Measurements from ENCODE around the gene PINLYP.
"Not testable (repeated sequence)": the region's sequence is repeated elsewhere in the genome, so short reads cannot be mapped to it uniquely, and the experiment has no call there.

PINLYP gene

DNA sequence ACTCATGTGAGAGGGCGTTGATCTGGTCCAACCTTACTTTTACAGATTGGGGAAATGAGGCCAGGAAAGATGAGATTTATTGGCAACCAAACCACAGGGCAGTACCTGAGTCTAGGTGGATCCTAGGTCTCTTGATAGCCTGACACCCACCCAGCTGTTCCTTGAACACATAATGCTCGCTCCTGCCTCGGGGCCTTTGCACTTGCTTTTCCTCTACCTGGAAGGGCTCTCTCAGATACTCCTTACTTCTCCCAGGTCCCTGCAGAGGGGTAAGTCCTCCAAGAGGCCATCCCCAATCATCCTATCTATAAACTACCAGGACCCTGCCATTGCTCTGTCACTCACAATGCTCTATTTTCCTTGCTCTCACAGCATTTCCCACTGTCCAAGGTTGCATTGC lies 35.2 kb upstream of the PINLYP start:
- no peak overlapping the region for H3K4me3 Mint-ChIP-seq
- H3K9me3 Mint-ChIP-seq = peaks cover 0 to 3% of the 10 kb centered on the region in 2 donors
- H3K36me3 Mint-ChIP-seq (ENCODE audit: insufficient read depth) = peaks cover 18% of the 10 kb centered on the region
- H3K27ac Mint-ChIP-seq = peak overlapping the region in 1 of 2 donors; percentile 20
- H3K4me1 Mint-ChIP-seq (ENCODE audit: low read depth in 2 of 2) = peaks cover 2 to 4% of the 10 kb centered on the region in 2 donors
- no peak for DNase-seq
- H3K27me3 Mint-ChIP-seq = no peaks in the 10 kb centered on the region
- no peak for ATAC-seq (replicated peaks)

DNA sequence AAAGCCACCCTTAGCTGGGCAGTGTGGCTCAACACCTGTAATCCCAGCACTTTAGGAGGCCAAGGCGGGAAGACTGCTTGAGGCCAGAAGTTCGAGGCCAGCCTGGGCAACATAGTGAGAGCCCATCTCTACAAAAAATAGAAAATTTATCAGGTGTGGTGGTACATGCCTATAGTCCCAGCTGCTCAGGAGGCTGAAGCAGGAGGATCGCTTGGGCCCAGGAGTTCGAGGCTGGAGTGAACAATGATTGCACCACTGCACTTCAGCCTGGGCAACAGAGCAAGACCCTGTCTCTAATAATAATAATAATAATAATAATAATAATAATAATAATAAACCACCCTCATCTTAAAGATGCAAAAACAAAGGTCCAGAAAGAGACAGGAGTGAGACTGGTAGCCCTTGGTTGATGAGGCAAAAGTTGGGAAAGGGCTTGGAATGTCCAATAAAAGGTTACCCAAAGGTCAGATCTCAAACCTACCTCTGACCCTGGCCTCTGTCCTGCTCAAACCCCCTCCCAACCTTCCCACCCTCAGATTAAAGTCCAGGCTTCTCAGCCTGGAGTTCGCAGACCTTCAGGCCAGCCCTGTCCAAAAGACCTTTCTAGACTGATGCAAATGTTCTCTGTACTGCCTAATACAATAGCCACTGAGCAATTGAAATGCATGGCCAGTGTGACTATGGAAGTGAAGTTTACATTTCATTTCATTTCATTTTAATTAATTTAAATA lies 33.5 kb upstream of the PINLYP start:
- peaks cover 0 to 3% of the 10 kb centered on the region in 2 donors for H3K9me3 Mint-ChIP-seq

DNA sequence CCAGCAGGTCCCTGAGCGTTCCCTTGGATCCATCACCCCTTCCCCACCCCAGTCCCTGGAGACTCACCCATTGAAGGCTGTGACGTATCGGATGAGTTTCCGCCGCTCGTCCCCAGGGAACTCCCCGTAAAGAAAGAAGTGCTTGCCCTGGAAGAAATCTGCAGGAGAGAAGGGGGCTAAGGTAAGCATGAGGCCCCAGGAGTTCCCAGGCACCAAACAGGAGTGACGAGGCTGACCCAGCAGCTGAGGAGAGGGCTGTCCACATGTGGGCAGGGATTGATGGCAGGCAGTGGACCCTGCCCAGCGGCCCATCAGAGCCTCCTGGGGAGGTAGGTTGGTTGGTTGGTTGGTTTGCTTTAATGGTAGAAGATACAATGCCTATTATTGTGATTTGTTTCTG lies 31.5 kb upstream of the PINLYP start:
- Mint-ChIP-seq H3K9me3 (peaks cover 0 to 2% of the 10 kb centered on the region in 2 donors), H3K4me1 (ENCODE audit: low read depth in 2 of 2) (peaks cover 0 to 3% of the 10 kb centered on the region in 2 donors), H3K36me3 (ENCODE audit: insufficient read depth) (peaks cover 11% of the 10 kb centered on the region), H3K27ac (peak overlapping the region in 1 of 2 donors; percentile 69), H3K4me3 (no peak overlapping the region), H3K27me3 (no peaks in the 10 kb centered on the region)
- ATAC-seq (replicated peaks) (no peak), DNase-seq (no peak)

More for the DNA sequence above, 33.5 kb upstream of the PINLYP start:
- no peak for DNase-seq
- H3K4me3 Mint-ChIP-seq = no peak overlapping the region
- no peak for ATAC-seq (replicated peaks)
- H3K27ac Mint-ChIP-seq = no peak overlapping the region
- no peaks in the 10 kb centered on the region for H3K27me3 Mint-ChIP-seq
- H3K4me1 Mint-ChIP-seq (ENCODE audit: low read depth in 2 of 2) = peaks cover 0 to 3% of the 10 kb centered on the region in 2 donors
- H3K36me3 Mint-ChIP-seq (ENCODE audit: insufficient read depth) = peaks cover 15% of the 10 kb centered on the region

DNA sequence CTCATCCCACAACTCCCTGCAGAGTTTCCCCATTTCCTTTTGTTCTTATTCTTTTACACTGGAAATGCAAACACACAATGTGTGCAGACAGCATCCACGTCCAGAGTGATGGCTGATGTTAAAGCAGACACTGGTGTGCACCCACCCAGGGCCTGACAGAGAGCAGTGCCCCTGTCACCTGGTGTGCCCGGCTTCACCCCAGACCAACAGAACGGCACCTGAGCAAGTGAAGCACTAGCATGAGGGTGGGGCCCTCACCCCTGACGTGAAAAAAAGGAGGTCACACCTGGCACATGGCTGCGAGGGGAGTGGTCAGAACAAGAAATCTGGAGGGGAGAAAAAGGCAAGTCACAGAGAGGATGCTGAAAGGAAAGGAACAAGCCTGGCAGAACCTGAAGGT lies 30.3 kb upstream of the PINLYP start:
- Mint-ChIP-seq H3K4me1 (ENCODE audit: low read depth in 2 of 2) (peaks cover 0 to 3% of the 10 kb centered on the region in 2 donors), H3K9me3 (no peaks in the 10 kb centered on the region), H3K27ac (peak overlapping the region; percentile 64 to 87), H3K4me3 (no peak overlapping the region), H3K27me3 (no peaks in the 10 kb centered on the region), H3K36me3 (ENCODE audit: insufficient read depth) (peaks cover 16% of the 10 kb centered on the region)
- ATAC-seq (replicated peaks) = no peak
- DNase-seq = no peak

DNA sequence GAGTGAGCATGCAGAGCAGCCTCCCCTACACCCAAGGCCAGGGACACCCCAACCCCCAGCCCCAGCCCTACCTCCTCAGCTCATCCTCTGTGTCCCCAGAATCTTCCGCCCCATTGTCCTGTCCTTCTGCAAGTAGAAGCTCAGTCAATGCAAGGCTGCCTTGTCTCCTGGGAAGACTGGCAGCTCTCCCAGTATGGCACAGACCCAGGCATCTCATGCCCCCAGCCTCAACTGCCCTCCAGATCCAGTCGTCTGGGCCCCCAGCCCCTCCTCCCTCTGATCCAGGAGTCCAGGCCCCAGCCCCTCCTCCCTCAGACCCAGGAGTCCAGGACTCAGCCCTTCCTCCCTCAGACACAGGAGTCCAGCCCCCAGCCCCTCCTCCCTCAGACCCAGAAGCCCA lies 29.6 kb upstream of the PINLYP start:
- peaks cover 0 to 3% of the 10 kb centered on the region in 2 donors for H3K4me1 Mint-ChIP-seq (ENCODE audit: low read depth in 2 of 2)

DNA sequence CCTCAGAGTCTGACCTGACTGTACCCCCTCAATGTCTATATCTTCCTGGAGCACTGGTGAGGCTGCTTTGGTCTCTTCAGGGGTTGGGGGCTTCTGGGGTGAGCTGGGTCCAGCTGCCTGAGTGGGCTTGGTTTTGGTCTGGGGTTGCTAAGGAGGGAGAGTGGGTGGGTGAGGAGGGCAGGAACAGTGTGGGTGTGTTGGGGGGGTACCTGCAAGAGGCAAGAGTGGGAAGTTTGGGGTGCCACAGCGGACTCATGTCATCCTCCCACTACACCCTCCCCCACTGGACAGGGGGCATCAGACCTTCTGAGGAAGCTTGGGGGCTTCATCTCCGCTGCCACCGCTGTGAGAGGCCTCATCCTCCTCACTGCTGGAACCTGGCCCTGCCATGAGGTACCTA lies 29.0 kb upstream of the PINLYP start:
- no peaks in the 10 kb centered on the region for H3K27me3 Mint-ChIP-seq
- no peak for DNase-seq
- H3K4me3 Mint-ChIP-seq = no peak overlapping the region

More for the DNA sequence above, 29.6 kb upstream of the PINLYP start:
- H3K4me3 Mint-ChIP-seq = no peak overlapping the region
- H3K27ac Mint-ChIP-seq = peak overlapping the region in 1 of 2 donors; percentile 87
- H3K36me3 Mint-ChIP-seq (ENCODE audit: insufficient read depth) = peaks cover 22% of the 10 kb centered on the region
- no peaks in the 10 kb centered on the region for H3K9me3 Mint-ChIP-seq
- no peak for DNase-seq
- no peak for ATAC-seq (replicated peaks)
- no peaks in the 10 kb centered on the region for H3K27me3 Mint-ChIP-seq

DNA sequence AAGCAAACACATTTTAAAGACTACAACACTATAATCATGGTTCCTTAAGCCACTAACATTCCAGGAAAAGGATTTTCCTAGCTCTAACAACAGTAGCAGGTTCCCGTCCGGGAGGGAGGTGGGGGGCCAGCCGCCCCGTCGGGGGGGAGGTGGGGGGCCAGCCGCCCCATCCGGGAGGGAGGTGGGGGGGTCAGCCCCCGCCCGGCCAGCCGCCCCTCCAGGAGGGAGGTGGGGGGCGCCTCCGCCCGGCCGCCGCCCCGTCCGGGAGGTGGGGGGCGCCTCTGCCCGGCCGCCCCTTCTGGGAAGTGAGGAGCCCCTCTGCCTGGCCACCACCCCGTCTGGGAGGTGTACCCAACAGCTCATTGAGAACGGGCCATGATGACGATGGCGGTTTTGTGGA lies 27.7 kb upstream of the PINLYP start:
- not testable (repeated sequence) for H3K4me3 Mint-ChIP-seq; ATAC-seq (replicated peaks); H3K27me3 Mint-ChIP-seq; H3K9me3 Mint-ChIP-seq; DNase-seq; H3K4me1 Mint-ChIP-seq (ENCODE audit: low read depth in 2 of 2)
- peaks cover 25% of the 10 kb centered on the region for H3K36me3 Mint-ChIP-seq (ENCODE audit: insufficient read depth)
- peak overlapping the region in 1 of 2 donors; percentile 74 for H3K27ac Mint-ChIP-seq

More for the DNA sequence above, 29.0 kb upstream of the PINLYP start:
- H3K27ac Mint-ChIP-seq = peak overlapping the region; percentile 74 to 87
- ATAC-seq (replicated peaks) = no peak
- H3K36me3 Mint-ChIP-seq (ENCODE audit: insufficient read depth) = peaks cover 22% of the 10 kb centered on the region
- H3K9me3 Mint-ChIP-seq = no peaks in the 10 kb centered on the region
- peaks cover 0 to 5% of the 10 kb centered on the region in 2 donors for H3K4me1 Mint-ChIP-seq (ENCODE audit: low read depth in 2 of 2)

DNA sequence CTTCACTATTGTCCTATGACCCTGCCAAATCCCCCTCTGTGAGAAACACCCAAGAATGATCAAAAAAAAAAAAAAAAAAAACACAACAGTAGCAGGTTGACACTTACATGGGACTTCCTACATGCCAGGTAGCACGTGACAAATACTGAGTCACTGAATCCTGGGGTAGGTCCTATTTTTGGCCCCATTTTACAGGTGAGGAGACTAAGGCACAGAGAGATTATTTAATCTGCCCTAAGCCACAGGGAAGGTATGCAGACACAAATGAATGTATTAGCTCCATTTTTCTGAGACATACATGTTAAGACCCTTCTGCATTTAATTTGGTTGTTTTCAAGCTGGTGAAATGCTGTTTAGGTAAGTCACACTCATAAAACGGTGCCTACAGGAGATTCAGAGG lies 26.9 kb upstream of the PINLYP start:
- Mint-ChIP-seq H3K4me3 (no peak overlapping the region), H3K27ac (no peak overlapping the region), H3K27me3 (no peaks in the 10 kb centered on the region), H3K36me3 (ENCODE audit: insufficient read depth) (peaks cover 24% of the 10 kb centered on the region), H3K4me1 (ENCODE audit: low read depth in 2 of 2) (peaks cover 0 to 8% of the 10 kb centered on the region in 2 donors), H3K9me3 (no peaks in the 10 kb centered on the region)
- DNase-seq (no peak), ATAC-seq (replicated peaks) (no peak)

DNA sequence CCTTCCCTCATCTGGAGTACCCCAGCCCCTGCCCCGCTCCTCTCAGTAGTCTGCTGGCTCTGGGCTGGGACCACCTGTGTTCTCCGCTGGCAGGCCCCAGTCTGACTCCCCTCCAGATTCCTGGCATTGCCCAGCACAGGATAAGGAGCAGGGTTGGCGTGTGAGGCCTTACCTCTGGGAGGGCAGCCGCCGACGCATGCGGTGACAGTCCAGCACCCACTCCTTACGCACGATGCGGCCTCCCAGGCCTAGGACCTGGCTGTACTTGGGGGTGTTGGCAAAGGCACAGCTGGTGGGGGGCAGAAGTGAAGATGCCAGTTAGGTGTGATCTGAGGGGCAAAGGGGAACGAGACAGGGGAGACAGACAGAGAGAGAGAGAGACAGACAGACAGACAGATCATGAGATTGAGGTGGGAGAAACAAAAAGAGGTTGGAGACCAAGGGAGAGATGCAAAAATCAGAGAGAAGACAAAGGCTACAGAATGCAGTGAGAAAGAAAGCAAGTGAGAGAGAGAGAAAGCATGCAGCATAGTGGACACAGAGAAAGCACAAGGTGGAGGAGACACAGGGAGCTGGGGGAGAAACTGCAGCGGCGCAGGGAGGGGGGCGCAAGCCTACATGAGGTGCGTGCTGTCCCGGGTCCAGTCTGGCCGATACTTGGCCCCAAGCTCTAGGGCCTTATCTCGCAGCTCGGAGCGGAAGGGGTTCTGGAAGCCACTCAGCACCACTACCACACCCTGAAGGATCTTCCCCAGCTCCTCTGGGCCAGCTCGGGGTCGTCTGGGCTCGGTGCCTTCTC lies 24.0 kb upstream of the PINLYP start:
- no peak for ATAC-seq (replicated peaks)
- Mint-ChIP-seq H3K36me3 (ENCODE audit: insufficient read depth) (peaks cover 26% of the 10 kb centered on the region), H3K9me3 (no peaks in the 10 kb centered on the region), H3K27ac (peak overlapping the region; percentile 64 to 80), H3K4me3 (no peak overlapping the region), H3K4me1 (ENCODE audit: low read depth in 2 of 2) (peaks cover 8 to 14% of the 10 kb centered on the region in 2 donors), H3K27me3 (no peaks in the 10 kb centered on the region)
- DNase-seq = no peak

DNA sequence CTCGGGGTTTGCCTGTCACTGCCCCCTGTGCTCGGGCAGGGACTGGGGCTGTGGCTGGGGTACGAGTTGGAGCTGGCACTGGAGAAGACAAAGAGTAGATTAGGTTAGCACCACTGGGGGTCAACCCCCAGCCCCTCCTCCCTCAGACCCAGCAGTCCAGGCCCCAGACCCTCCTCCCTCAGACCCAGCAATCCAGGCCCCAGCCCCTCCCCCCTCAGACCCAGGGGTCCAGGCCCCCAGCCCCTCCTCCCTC lies 23.5 kb upstream of the PINLYP start:
- Mint-ChIP-seq H3K4me1 (ENCODE audit: low read depth in 2 of 2) (peaks cover 8 to 14% of the 10 kb centered on the region in 2 donors), H3K4me3 (no peak overlapping the region), H3K36me3 (ENCODE audit: insufficient read depth) (peaks cover 29% of the 10 kb centered on the region), H3K9me3 (no peaks in the 10 kb centered on the region), H3K27ac (peak overlapping the region in 1 of 2 donors; percentile 80), H3K27me3 (no peaks in the 10 kb centered on the region)
- DNase-seq = no peak
- ATAC-seq (replicated peaks) = no peak

DNA sequence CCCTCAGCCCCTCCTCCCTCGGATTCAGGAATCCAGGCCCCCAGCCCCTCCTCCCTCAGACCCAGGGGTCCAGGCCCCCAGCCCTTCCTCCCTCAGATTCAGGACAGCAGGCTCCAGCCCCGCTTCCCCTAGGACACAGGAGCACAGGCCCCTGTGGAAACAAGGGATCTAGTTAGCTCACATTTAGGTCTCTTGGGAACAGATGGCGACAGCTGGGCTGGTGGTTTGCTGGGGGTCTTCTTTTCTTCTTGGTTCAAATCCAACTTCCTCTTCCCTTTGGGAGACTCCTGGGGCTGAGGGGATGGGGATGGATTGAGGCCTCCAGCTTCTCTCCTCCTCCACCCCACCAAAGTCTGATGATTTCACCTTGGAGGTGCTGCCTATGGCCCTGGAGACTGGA lies 23.0 kb upstream of the PINLYP start:
- H3K27ac Mint-ChIP-seq = peak overlapping the region; percentile 73 to 75
- H3K36me3 Mint-ChIP-seq (ENCODE audit: insufficient read depth) = peaks cover 29% of the 10 kb centered on the region
- H3K4me1 Mint-ChIP-seq (ENCODE audit: low read depth in 2 of 2) = peaks cover 8 to 14% of the 10 kb centered on the region in 2 donors
- DNase-seq (no peak), ATAC-seq (replicated peaks) (no peak)
- no peak overlapping the region for H3K4me3 Mint-ChIP-seq
- no peaks in the 10 kb centered on the region for H3K9me3 Mint-ChIP-seq
- no peaks in the 10 kb centered on the region for H3K27me3 Mint-ChIP-seq

DNA sequence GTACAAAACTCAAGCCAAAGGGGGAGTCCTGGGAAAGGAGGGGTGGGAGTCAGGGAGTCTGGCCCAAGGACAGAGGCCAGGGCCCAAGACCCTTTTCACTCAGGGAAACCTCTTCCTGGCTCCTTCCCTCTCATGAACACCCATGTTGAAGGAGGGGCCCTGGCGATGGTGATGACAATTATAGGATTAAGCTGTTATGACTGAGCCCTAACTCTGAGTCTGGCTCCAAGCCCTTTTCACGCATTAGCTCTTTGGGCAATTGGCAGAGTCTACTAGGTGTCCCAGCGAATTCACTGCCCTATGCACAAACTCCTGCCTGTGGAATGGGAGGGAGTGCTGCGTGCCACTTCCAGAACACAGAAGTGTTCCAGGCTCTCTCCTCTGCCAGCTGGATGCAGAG lies 21.9 kb upstream of the PINLYP start:
- Mint-ChIP-seq H3K36me3 (ENCODE audit: insufficient read depth) (peaks cover 29% of the 10 kb centered on the region), H3K4me3 (no peak overlapping the region), H3K27me3 (no peaks in the 10 kb centered on the region), H3K27ac (peak overlapping the region in 1 of 2 donors; percentile 73), H3K9me3 (no peaks in the 10 kb centered on the region), H3K4me1 (ENCODE audit: low read depth in 2 of 2) (peaks cover 8 to 14% of the 10 kb centered on the region in 2 donors)
- no peak for ATAC-seq (replicated peaks)
- DNase-seq = no peak

DNA sequence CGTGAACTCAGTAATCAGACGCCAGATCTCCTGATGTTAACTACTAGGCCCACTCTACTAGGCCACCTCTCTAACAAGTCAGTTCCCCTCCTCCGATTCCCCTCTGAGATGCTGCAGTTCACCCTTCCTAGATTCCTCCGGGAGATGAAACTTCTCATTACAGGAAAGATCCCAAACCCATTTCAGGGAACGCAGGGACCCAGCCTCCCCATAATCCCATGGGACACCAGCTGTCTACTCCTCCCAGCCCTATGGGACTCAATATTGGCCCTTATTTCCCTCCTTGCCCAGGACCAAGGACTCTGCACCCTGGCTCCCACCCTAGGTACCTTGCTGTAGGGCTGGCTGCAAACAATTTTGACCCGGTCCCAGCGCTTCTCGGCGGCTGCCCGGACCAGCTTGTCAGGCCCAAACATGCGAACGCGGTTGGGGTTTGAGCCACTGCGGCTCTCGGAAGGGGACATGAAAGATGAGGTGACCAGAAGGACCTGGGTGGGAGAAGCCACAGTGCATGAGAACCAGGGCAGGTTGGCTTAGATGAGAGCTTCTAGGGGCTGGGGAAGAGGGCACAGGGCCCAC lies 21.2 kb upstream of the PINLYP start:
- Mint-ChIP-seq H3K27me3 (no peaks in the 10 kb centered on the region), H3K4me3 (no peak overlapping the region), H3K4me1 (ENCODE audit: low read depth in 2 of 2) (peaks cover 8 to 14% of the 10 kb centered on the region in 2 donors), H3K36me3 (ENCODE audit: insufficient read depth) (peaks cover 33% of the 10 kb centered on the region), H3K27ac (peak overlapping the region; percentile 73), H3K9me3 (no peaks in the 10 kb centered on the region)
- no peak for ATAC-seq (replicated peaks)
- DNase-seq = no peak

All from effector memory CD8-positive, alpha-beta T cell (primary cell).